ENCODE data around the gene NCLN.

DNA sequence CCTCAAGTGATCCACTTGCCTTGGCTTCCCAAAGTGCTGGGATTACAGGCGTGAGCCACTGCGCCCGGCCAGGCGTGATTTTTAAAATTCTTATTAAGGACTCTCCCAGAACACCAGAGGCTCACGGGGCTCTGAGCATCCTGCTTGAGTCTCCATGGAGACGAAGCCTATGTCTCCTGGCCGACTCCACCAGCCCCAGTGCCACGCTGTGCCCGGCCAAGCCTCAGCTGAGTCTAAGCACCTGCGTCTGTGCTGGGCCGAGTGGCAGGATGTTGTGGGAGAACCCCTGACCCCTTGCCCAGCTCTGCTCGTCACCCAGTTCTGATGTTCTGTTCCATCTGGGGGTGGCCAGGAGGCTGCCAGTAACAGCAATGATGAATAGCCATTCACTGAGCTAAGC is 34.8 kb downstream of the NCLN start:
- no peak for TF ChIP-seq EZH2 (IDR thresholded peaks at IDR 0.05)
- TF ChIP-seq POLR2AphosphoS5 (IDR thresholded peaks at IDR 0.05; ENCODE audit: borderline replicate concordance, low read depth, low read length) = no peak
